ACC112 (cell line): ENCODE data around the gene PIK3R6.

Source experiments
- H2AFZ ChIP-seq: fragments of 200-600 bp; sonication (generic); one replicate; pipeline ENCODE4 v1.6.0; 2017; ENCODE audit warnings: antibody characterized with exemption, low read length; ENCODE audit not compliant: unreplicated experiment
- H3K27ac ChIP-seq: fragments of 200-600 bp; sonication (generic); 2 replicates; pipeline ENCODE4 v1.5.1; 2014; ENCODE audit warnings: low read depth, mild to moderate bottlenecking, antibody characterized with exemption, low read length, moderate library complexity
- H3K27me3 ChIP-seq: fragments of 200-600 bp; sonication (generic); 2 replicates; pipeline ENCODE4 v1.6.1; 2014; ENCODE audit warnings: mild to moderate bottlenecking, antibody characterized with exemption, low read length, moderate library complexity, mixed read lengths; ENCODE audit not compliant: insufficient read depth
- H3K36me3 ChIP-seq: fragments of 200-600 bp; sonication (generic); 2 replicates; pipeline ENCODE4 v1.6.1; 2016; ENCODE audit warnings: mild to moderate bottlenecking, antibody characterized with exemption, low read length, moderate library complexity, mixed read lengths; ENCODE audit not compliant: insufficient read depth
- H3K4me1 ChIP-seq: fragments of 200-600 bp; sonication (generic); one replicate; pipeline ENCODE4 v1.6.1; 2016; ENCODE audit warnings: low read length, mixed read lengths; ENCODE audit not compliant: insufficient read depth, unreplicated experiment, control insufficient read depth
- H3K4me3 ChIP-seq: fragments of 200-600 bp; sonication (generic); 2 replicates; pipeline ENCODE4 v1.5.1; 2014; ENCODE audit warnings: mild to moderate bottlenecking, low read depth, low read length
- H3K79me2 ChIP-seq: fragments of 200-600 bp; sonication (generic); one replicate; pipeline ENCODE4 v1.6.0; 2016; ENCODE audit warnings: low read length; ENCODE audit not compliant: control insufficient read depth, unreplicated experiment, insufficient read depth

PIK3R6 gene

GRCh38 chr17:8755590-8756255 lies 111.8 kb downstream of the PIK3R6 start:
- no peaks in the 10 kb centered on the region for H3K79me2 ChIP-seq
- H3K27me3 ChIP-seq: peaks cover 66% of the 10 kb centered on the region
- H3K4me3 ChIP-seq: no peak overlapping the region
- no peaks in the 10 kb centered on the region for H3K4me1 ChIP-seq
- no peaks in the 10 kb centered on the region for H3K36me3 ChIP-seq
- no peak overlapping the region for H3K27ac ChIP-seq
- no peak overlapping the region for H2AFZ ChIP-seq

DNA sequence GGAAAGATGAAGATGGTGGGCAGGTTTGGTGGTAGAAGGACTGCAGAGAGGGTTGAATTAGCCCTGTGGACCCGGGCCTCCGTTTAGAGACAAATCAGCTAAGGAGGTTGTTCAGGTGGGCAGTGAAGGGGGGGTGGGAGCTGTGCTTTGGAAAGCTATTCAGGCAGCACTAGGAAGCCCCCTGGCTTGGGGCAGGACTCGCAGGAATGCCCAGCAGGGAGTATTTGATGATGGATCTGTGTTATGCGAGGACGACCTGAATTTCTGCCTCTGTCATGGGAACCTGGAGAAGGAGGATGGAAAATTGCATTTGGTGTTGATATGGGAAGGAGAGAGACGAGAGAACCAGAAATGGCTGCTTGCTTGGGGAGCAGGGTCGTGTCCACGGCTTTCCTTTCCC lies 112.6 kb downstream of the PIK3R6 start:
- Histone ChIP-seq H2AFZ (no peak overlapping the region), H3K36me3 (no peaks in the 10 kb centered on the region), H3K4me1 (no peaks in the 10 kb centered on the region), H3K4me3 (no peak overlapping the region), H3K27me3 (peaks cover 59% of the 10 kb centered on the region), H3K79me2 (no peaks in the 10 kb centered on the region), H3K27ac (no peak overlapping the region)

DNA sequence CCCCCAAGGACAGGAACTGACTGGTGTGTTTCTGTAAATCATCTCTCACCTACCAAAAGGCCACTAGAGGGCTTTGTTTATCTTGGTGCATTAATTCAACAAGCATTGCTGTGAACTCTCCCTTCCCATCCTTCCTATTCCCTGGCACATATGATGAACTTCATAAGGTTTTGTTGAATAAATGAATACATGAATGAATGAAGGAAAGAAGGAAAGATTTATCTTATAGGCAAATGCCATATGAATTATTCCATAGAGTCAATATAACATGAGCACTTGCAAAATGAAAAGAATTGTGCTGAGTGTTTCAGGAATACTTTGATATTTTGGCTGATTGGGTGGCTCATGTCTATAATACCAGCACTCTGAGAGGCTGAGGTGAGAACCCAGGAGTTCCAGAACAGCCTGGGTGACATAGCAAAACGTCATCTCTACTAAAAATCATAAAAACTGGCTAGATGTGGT lies 113.5 kb downstream of the PIK3R6 start:
- Histone ChIP-seq H2AFZ (no peak overlapping the region), H3K4me3 (no peak overlapping the region), H3K4me1 (no peaks in the 10 kb centered on the region), H3K79me2 (no peaks in the 10 kb centered on the region), H3K27me3 (peaks cover 50% of the 10 kb centered on the region), H3K36me3 (no peaks in the 10 kb centered on the region), H3K27ac (no peak overlapping the region)

DNA sequence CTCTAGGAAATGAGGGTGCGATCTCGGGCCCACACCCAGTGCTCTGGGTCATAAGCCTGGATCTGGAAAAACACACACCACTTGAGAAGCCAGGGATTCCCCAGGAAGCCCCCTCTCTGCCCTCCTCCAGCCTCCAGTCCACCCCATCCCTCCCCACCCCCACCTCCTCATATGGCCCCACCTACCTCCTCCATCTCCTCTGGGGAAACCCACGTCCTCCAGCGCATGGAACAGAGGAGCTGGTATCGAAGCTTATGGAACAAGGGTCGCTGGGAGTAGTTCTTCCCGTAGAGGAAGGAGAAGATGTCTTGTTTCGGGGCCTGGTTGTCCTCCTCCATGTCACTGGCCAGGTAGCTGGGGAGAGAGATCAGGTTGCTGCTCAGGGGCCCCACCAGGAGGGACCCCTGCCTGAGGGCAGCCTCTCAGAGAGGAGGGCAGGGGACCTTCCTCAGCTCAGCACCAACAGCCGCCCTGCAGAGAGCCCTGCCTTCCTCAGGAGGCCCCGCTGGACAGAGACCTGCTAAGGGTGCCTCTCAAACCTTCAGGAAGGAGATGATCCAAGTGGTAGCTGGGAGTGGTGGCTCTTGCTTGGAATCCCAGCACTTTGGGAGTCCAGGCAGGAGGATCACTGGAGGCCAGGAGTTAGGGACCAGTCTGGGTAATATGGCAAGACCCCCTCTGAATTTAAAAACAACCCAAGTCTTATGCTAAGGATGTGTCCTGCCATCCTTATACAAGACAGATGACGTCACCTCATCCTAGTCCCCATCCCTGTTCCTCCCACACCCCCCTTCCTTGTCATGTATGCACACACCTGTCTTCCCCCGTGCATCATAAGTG lies 114.1 kb downstream of the PIK3R6 start:
- Histone ChIP-seq H3K27me3 (peaks cover 45% of the 10 kb centered on the region), H3K4me3 (no peak overlapping the region), H3K79me2 (no peaks in the 10 kb centered on the region), H2AFZ (no peak overlapping the region), H3K27ac (no peak overlapping the region), H3K4me1 (no peaks in the 10 kb centered on the region), H3K36me3 (no peaks in the 10 kb centered on the region)
